GM23248 (cell line): Measurements from ENCODE around the gene GCGR. TPM values are rescaled to one million over a fixed set of nuclear protein-coding genes. Genes with fewer than 3 reads are reported as not detected.

Source experiments
- DNase-seq: peaks from one replicate; pipeline ENCODE4 v3.0.0-alpha.2; 2015
- H2AFZ ChIP-seq: fragments of 200-600 bp; sonication (generic); 2 replicates; pipeline ENCODE4 v1.6.1; 2016; ENCODE audit warnings: antibody characterized with exemption
- H3F3A ChIP-seq: fragments of 200-600 bp; sonication (generic); 2 replicates; pipeline ENCODE4 v1.6.1; 2016; ENCODE audit warnings: mild to moderate bottlenecking, antibody characterized with exemption, mixed run types; ENCODE audit not compliant: insufficient read depth
- H3K27ac ChIP-seq: fragments of 200-600 bp; sonication (generic); 2 replicates; pipeline ENCODE4 v1.5.1; 2016; ENCODE audit warnings: mild to moderate bottlenecking
- H3K27me3 ChIP-seq: fragments of 200-600 bp; sonication (generic); replicated peaks from 2 replicates; pipeline ENCODE4 v1.6.1; 2016; ENCODE audit warnings: mild to moderate bottlenecking; ENCODE audit not compliant: insufficient read depth
- H3K36me3 ChIP-seq: fragments of 200-600 bp; sonication (generic); 2 replicates; pipeline ENCODE4 v1.6.1; 2016; ENCODE audit warnings: low read depth, mild to moderate bottlenecking
- H3K4me1 ChIP-seq: fragments of 200-600 bp; sonication (generic); 2 replicates; pipeline ENCODE4 v1.6.1; 2016; ENCODE audit warnings: mild to moderate bottlenecking; ENCODE audit not compliant: insufficient read depth
- H3K4me2 ChIP-seq: fragments of 200-600 bp; sonication (generic); one replicate; pipeline ENCODE4 v1.6.1; 2016; ENCODE audit warnings: mild to moderate bottlenecking; ENCODE audit not compliant: unreplicated experiment
- H3K4me3 ChIP-seq: fragments of 200-600 bp; sonication (generic); 2 replicates; pipeline ENCODE4 v1.5.1; 2016; ENCODE audit warnings: mild to moderate bottlenecking
- H3K79me2 ChIP-seq: fragments of 200-600 bp; sonication (generic); 2 replicates; pipeline ENCODE4 v1.6.1; 2016; ENCODE audit warnings: mild to moderate bottlenecking; ENCODE audit not compliant: insufficient read depth
- H3K9ac ChIP-seq: fragments of 200-600 bp; sonication (generic); 2 replicates; pipeline ENCODE4 v1.6.1; 2016; ENCODE audit warnings: mild to moderate bottlenecking
- H3K9me2 ChIP-seq: fragments of 200-600 bp; sonication (generic); 2 replicates; pipeline ENCODE4 v1.6.1; 2016; ENCODE audit warnings: mixed run types, mild to moderate bottlenecking, moderate library complexity; ENCODE audit not compliant: insufficient read depth
- H3K9me3 ChIP-seq: fragments of 200-600 bp; sonication (generic); one replicate; pipeline ENCODE4 v1.6.1; 2017; ENCODE audit warnings: low read depth
- H4K20me1 ChIP-seq: fragments of 200-600 bp; sonication (generic); 2 replicates; pipeline ENCODE4 v1.6.0; 2016; ENCODE audit not compliant: insufficient read depth
- EZH2 ChIP-seq: fragments of 200-600 bp; sonication (generic); IDR thresholded peaks from 2 replicates; pipeline ENCODE4 v1.6.1; 2018; ENCODE audit warnings: antibody characterized with exemption, mild to moderate bottlenecking; ENCODE audit not compliant: insufficient read depth, poor library complexity, severe bottlenecking
- EZH2phosphoT487 ChIP-seq: fragments of 200-600 bp; sonication (generic); IDR thresholded peaks from 2 replicates; pipeline ENCODE4 v1.6.1; 2018; ENCODE audit warnings: antibody characterized with exemption, moderate library complexity, mild to moderate bottlenecking, low read depth; ENCODE audit not compliant: insufficient read depth
- WGBS, 2 experiments: methylation state at CpG; one replicate each; pipeline ENCODE4 v1.1.6; 2015 to 2017; ENCODE audit warnings: low lambda C conversion rate in 2 of 2, low coverage in 1 of 2; ENCODE audit errors: missing lambda C conversion rate in 2 of 2; 5-methylcytosine and 5-hydroxymethylcytosine counted together
- in situ Hi-C: fragments of 300-500 bp; cut with MboI; formaldehyde crosslinking; loops from 2 replicates; pipeline ENCODE4 v1.15.0; 2020
- polyA plus RNA-seq: library from polyadenylated mRNA; unstranded; fragments of >200 nt; fragmentation: Nextera tagmentation; extraction: Ambion mirVana; gene quantifications from 2 replicates; pipeline ENCODE4 v1.2.1, GENCODE V29; 2016
- total RNA-seq: library from RNA; depleted of rRNA; stranded (reverse); fragments of >200 nt; shearing (Covaris generic); gene quantifications from 2 replicates; pipeline ENCODE4 v1.2.3, GENCODE V29; 2014

Gene GCGR
- total and polyA plus RNA-seq, 2 experiments from 2014 or later = not detected

GRCh38 chr17:81808778-81809555, 5.0 kb downstream of the GCGR start:
- H3K4me3 ChIP-seq = no peak overlapping the region
- TF ChIP-seq EZH2phosphoT487 (no peak), EZH2 (no peak)
- H3F3A ChIP-seq = no peaks in the 10 kb centered on the region
- 54 to 62% methylated on average over 17 to 20 of the region's 20 CpGs for WGBS, 2 experiments
- H3K27me3 ChIP-seq = peaks cover 54% of the 10 kb centered on the region
- no peak overlapping the region for H3K4me2 ChIP-seq
- H3K79me2 ChIP-seq = no peaks in the 10 kb centered on the region
- no peaks in the 10 kb centered on the region for H3K4me1 ChIP-seq
- H3K27ac ChIP-seq = no peak overlapping the region
- H3K9me2 ChIP-seq = no peaks in the 10 kb centered on the region
- DNase-seq = no peak
- no peak overlapping the region for H3K9ac ChIP-seq
- in situ Hi-C loops = no loop called here
- H4K20me1 ChIP-seq = no peaks in the 10 kb centered on the region
- H3K9me3 ChIP-seq = no peaks in the 10 kb centered on the region
- no peak overlapping the region for H2AFZ ChIP-seq
- no peaks in the 10 kb centered on the region for H3K36me3 ChIP-seq

- Histone ChIP-seq H3K4me2 (no peak overlapping the region), H3K9me2 (no peaks in the 10 kb centered on the region), H3K27me3 (peaks cover 48% of the 10 kb centered on the region), H3K9me3 (no peaks in the 10 kb centered on the region), H3K36me3 (no peaks in the 10 kb centered on the region), H3K4me1 (no peaks in the 10 kb centered on the region), H4K20me1 (no peaks in the 10 kb centered on the region), H3K79me2 (no peaks in the 10 kb centered on the region), H2AFZ (no peak overlapping the region), H3F3A (no peaks in the 10 kb centered on the region), H3K27ac (no peak overlapping the region), H3K4me3 (no peak overlapping the region), H3K9ac (no peak overlapping the region)
- DNase-seq = no peak
- TF ChIP-seq EZH2 (no peak), EZH2phosphoT487 (no peak)
- in situ Hi-C loops = no loop called here
- WGBS, 2 experiments = 63 to 67% methylated on average over 7 of the region's 7 CpGs
Measured at GRCh38 chr17:81809556-81809998, 5.6 kb downstream of the GCGR start.

GRCh38 chr17:81810476-81810875, 6.5 kb downstream of the GCGR start:
- H3K9ac ChIP-seq = no peak overlapping the region
- 56 to 63% methylated on average over 6 to 8 of the region's 8 CpGs for WGBS, 2 experiments
- no peak overlapping the region for H3K4me3 ChIP-seq
- in situ Hi-C loops = no loop called here
- H3K27me3 ChIP-seq = peaks cover 39% of the 10 kb centered on the region
- no peaks in the 10 kb centered on the region for H3K9me3 ChIP-seq
- DNase-seq = no peak
- no peaks in the 10 kb centered on the region for H4K20me1 ChIP-seq
- H3K79me2 ChIP-seq = no peaks in the 10 kb centered on the region
- no peak overlapping the region for H3K27ac ChIP-seq
- H3K9me2 ChIP-seq = no peaks in the 10 kb centered on the region
- no peaks in the 10 kb centered on the region for H3K4me1 ChIP-seq
- H3K36me3 ChIP-seq = no peaks in the 10 kb centered on the region
- no peak overlapping the region for H3K4me2 ChIP-seq
- no peak overlapping the region for H2AFZ ChIP-seq
- H3F3A ChIP-seq = no peaks in the 10 kb centered on the region
- TF ChIP-seq EZH2phosphoT487 (no peak), EZH2 (no peak)

GRCh38 chr17:81810892-81811704, 7.1 kb downstream of the GCGR start:
- Histone ChIP-seq H3K9ac (no peak overlapping the region), H3F3A (no peaks in the 10 kb centered on the region), H3K4me3 (no peak overlapping the region), H3K36me3 (no peaks in the 10 kb centered on the region), H3K27me3 (peaks cover 33% of the 10 kb centered on the region), H2AFZ (no peak overlapping the region), H4K20me1 (no peaks in the 10 kb centered on the region), H3K9me3 (no peaks in the 10 kb centered on the region), H3K27ac (no peak overlapping the region), H3K4me1 (no peaks in the 10 kb centered on the region), H3K9me2 (no peaks in the 10 kb centered on the region), H3K4me2 (no peak overlapping the region), H3K79me2 (no peaks in the 10 kb centered on the region)
- no peak for DNase-seq
- in situ Hi-C loops = no loop called here
- TF ChIP-seq EZH2 (no peak), EZH2phosphoT487 (no peak)
- WGBS, 2 experiments = 61 to 63% methylated on average over 37 to 42 of the region's 42 CpGs
